ENCODE measurements around the gene IDH3B. TPM values are rescaled to one million over a fixed set of nuclear protein-coding genes. Genes with fewer than 3 reads are reported as not detected.
"Not testable (repeated sequence)": the region's sequence is repeated elsewhere in the genome, so short reads cannot be mapped to it uniquely, and the experiment has no call there.

IDH3B gene
- total and polyA plus RNA-seq, 2 of the 13 experiments (the other 11 are each of a cell fraction or from before 2014, with no cell fraction given) = 215 to 254 TPM

DNA sequence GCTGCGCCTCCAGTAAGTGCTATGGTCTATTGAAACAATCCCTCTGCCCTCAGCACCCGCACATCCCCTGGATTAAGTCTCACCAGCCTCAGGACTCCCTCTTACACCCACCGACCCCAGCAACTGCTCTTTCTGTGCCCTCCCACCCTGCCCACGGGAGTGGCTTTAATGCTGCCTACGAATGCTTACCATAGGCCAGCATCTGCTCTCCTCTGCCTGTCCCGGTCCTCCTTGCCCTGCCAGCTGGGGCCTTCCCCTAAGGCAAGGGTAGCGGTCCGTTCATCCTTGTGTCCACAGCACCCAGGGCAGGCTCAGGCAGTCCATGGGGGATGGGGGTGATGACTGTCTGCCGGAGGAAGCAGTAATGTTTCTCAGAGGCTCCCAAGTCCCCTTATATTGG lies 32.6 kb upstream of the IDH3B start (continued):
- TF ChIP-seq, protein P1, sequence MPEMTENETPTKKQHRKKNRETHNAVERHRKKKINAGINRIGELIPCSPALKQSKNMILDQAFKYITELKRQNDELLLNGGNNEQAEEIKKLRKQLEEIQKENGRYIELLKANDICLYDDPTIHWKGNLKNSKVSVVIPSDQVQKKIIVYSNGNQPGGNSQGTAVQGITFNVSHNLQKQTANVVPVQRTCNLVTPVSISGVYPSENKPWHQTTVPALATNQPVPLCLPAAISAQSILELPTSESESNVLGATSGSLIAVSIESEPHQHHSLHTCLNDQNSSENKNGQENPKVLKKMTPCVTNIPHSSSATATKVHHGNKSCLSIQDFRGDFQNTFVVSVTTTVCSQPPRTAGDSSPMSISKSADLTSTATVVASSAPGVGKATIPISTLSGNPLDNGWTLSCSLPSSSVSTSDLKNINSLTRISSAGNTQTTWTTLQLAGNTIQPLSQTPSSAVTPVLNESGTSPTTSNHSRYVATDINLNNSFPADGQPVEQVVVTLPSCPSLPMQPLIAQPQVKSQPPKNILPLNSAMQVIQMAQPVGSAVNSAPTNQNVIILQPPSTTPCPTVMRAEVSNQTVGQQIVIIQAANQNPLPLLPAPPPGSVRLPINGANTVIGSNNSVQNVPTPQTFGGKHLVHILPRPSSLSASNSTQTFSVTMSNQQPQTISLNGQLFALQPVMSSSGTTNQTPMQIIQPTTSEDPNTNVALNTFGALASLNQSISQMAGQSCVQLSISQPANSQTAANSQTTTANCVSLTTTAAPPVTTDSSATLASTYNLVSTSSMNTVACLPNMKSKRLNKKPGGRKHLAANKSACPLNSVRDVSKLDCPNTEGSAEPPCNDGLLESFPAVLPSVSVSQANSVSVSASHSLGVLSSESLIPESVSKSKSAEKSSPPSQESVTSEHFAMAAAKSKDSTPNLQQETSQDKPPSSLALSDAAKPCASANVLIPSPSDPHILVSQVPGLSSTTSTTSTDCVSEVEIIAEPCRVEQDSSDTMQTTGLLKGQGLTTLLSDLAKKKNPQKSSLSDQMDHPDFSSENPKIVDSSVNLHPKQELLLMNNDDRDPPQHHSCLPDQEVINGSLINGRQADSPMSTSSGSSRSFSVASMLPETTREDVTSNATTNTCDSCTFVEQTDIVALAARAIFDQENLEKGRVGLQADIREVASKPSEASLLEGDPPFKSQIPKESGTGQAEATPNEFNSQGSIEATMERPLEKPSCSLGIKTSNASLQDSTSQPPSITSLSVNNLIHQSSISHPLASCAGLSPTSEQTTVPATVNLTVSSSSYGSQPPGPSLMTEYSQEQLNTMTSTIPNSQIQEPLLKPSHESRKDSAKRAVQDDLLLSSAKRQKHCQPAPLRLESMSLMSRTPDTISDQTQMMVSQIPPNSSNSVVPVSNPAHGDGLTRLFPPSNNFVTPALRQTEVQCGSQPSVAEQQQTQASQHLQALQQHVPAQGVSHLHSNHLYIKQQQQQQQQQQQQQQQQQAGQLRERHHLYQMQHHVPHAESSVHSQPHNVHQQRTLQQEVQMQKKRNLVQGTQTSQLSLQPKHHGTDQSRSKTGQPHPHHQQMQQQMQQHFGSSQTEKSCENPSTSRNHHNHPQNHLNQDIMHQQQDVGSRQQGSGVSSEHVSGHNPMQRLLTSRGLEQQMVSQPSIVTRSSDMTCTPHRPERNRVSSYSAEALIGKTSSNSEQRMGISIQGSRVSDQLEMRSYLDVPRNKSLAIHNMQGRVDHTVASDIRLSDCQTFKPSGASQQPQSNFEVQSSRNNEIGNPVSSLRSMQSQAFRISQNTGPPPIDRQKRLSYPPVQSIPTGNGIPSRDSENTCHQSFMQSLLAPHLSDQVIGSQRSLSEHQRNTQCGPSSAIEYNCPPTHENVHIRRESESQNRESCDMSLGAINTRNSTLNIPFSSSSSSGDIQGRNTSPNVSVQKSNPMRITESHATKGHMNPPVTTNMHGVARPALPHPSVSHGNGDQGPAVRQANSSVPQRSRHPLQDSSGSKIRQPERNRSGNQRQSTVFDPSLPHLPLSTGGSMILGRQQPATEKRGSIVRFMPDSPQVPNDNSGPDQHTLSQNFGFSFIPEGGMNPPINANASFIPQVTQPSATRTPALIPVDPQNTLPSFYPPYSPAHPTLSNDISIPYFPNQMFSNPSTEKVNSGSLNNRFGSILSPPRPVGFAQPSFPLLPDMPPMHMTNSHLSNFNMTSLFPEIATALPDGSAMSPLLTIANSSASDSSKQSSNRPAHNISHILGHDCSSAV (CRISPR knock-in tag; IDR thresholded peaks at IDR 0.05; ENCODE audit: borderline replicate concordance) = no peak
- TF ChIP-seq ZNF256 (CRISPR knock-in tag; conservative IDR thresholded peaks at IDR 0.05) (no peak), MAFG (CRISPR knock-in tag; IDR thresholded peaks at IDR 0.05) (no peak)

DNA sequence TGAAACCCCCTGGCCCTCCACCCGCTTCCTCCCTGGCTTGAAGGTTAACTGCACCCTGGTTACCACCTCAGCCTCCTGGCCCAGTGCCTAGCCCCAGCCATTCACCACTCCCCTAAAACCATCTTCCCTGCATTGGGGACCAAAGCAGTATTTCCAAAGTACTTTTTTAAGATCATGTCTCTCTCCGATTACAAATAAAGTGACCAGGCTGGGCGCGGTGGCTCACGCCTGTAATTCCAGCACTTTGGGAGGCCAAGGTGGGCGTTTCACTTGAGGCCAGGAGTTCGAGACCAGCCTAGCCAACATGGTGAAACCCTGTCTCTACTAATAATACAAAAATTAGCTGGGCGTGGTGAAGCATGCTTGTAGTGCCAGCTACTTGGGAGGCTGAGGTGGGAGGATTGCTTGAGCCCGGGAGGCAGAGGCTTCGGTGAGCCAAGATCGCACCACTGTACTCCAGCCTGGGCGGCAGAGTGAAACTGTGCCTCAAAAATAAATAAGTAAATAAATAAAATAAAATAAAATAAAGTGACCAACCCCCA lies 32.0 kb upstream of the IDH3B start:
- BruUV-seq (replicated peaks); H3K4me2 ChIP-seq (ENCODE audit: low read depth, low read length); H3K4me3 ChIP-seq (replicated peaks in 1 of 3; ENCODE audit: insufficient read depth in 1 of 3, low read depth in 2 of 3, low read length in 3 of 3); H3K9ac ChIP-seq (ENCODE audit: insufficient read depth, low read depth, low read length); H3K36me3 ChIP-seq (replicated peaks in 1 of 2; ENCODE audit: control insufficient read depth in 1 of 2, insufficient read depth in 2 of 2, low read length in 2 of 2); H3K79me2 ChIP-seq (ENCODE audit: insufficient read depth, low read length); DNase-seq (ENCODE audit: low spot score); H4K20me1 ChIP-seq (ENCODE audit: insufficient read depth, low read length); H3K9me3 ChIP-seq (ENCODE audit: low read length); intact Hi-C loops (cut with micrococcal nuclease; ENCODE audit: unreplicated experiment); POLR2A ChIA-PET; CTCF ChIA-PET (ENCODE audit: low intra/inter-chr PET ratio, low total read pairs); H2AFZ ChIP-seq (ENCODE audit: low read length); ATAC-seq; FAIRE-seq; H3K27ac ChIP-seq (ENCODE audit: extremely low read length, insufficient read depth, low read length); in situ Hi-C loops (cut with HindIII; ENCODE audit: extremely low pct_ligation_motif_present, low pct_unique_long_range_greater_than_20kb): not testable (repeated sequence)
- peaks cover 27% of the 10 kb centered on the region for H3K4me1 ChIP-seq (ENCODE audit: insufficient read depth, low read length)
- 63% methylated on average over 12 of the region's 12 CpGs for WGBS (ENCODE audit: low lambda C conversion rate)
- peaks cover 37 to 82% of the 10 kb centered on the region in 2 experiments for H3K27me3 ChIP-seq (ENCODE audit: control insufficient read depth in 1 of 2, insufficient read depth in 2 of 2, low read length in 2 of 2)

Measured in HepG2 (cell line).